H1 (cell line): ENCODE results near the gene BMX. TPM values are rescaled to one million over a fixed set of nuclear protein-coding genes. Genes with fewer than 3 reads are reported as not detected.

ENCODE experiments used
- CTCF ChIA-PET: fragments of 300-600 bp; sonication (Branson Sonifier 250); formaldehyde crosslinking; loops from one replicate; lab custom pipeline; 2021; ENCODE audit not compliant: partially characterized antibody; lab: Charles Lee
- POLR2A ChIA-PET: fragments of 300-600 bp; sonication (Branson Sonifier 250); formaldehyde crosslinking; loops from one replicate; lab custom pipeline; 2021; ENCODE audit warnings: inconsistent platforms; ENCODE audit not compliant: partially characterized antibody; lab: Charles Lee
- DNase-seq, 2 experiments: peaks; one replicate each; pipeline versions ENCODE4 v3.0.0 to v3.0.0-alpha.2; 2010 to 2022; ENCODE audit warnings: low spot score in 2 of 2, low read depth in 1 of 2, mixed read lengths in 1 of 2
- FAIRE-seq: peaks from 2 replicates; lab custom pipeline; 2011; peaks lifted over from hg19 to GRCh38; lab: Jason Lieb, UNC
- H2AFZ ChIP-seq: 2 replicates; pipeline ENCODE4 v1.8.1; 2012; ENCODE audit warnings: low read length, inconsistent platforms
- H2AK5ac ChIP-seq: 2 replicates; pipeline ENCODE4 v1.6.1; 2013; ENCODE audit warnings: low read depth, low read length
- H2BK120ac ChIP-seq: replicated peaks from 2 replicates; pipeline ENCODE3; 2013; ENCODE audit warnings: low read depth, low read length, inconsistent platforms
- H2BK12ac ChIP-seq: 2 replicates; pipeline ENCODE4 v1.6.1; 2013; ENCODE audit warnings: low read depth, low read length
- H2BK15ac ChIP-seq: 2 replicates; pipeline ENCODE4 v1.6.1; 2013; ENCODE audit warnings: low read length
- H2BK20ac ChIP-seq: 2 replicates; pipeline ENCODE4 v1.6.1; 2013; ENCODE audit warnings: low read length
- H2BK5ac ChIP-seq: 2 replicates; pipeline ENCODE4 v1.6.1; 2013; ENCODE audit warnings: low read depth, low read length
- H3K14ac ChIP-seq: 2 replicates; pipeline ENCODE4 v1.6.1; 2013; ENCODE audit warnings: inconsistent platforms; ENCODE audit not compliant: insufficient read length
- H3K18ac ChIP-seq: 2 replicates; pipeline ENCODE4 v1.6.1; 2013; ENCODE audit warnings: low read length; ENCODE audit errors: extremely low read depth
- H3K23ac ChIP-seq: 2 replicates; pipeline ENCODE4 v1.6.1; 2013; ENCODE audit warnings: inconsistent platforms; ENCODE audit not compliant: insufficient read length
- H3K23me2 ChIP-seq: 2 replicates; pipeline ENCODE4 v1.6.1; 2013; ENCODE audit warnings: low read depth, low read length
- H3K27ac ChIP-seq: 2 replicates; pipeline ENCODE4 v1.6.1; 2011; ENCODE audit warnings: low read depth, low read length, inconsistent platforms
- H3K27me3 ChIP-seq, 4 experiments: replicated peaks in 1 of 4; 1 replicate in 1 of 4; 2 replicates in 3 of 4; pipeline versions ENCODE4 v1.6.1 to v1.8.1; 2011 to 2013; ENCODE audit warnings: low read length in 3 of 4, mild to moderate bottlenecking in 3 of 4, inconsistent platforms in 2 of 4, mixed read lengths in 2 of 4, moderate library complexity in 1 of 4; ENCODE audit not compliant: control insufficient read depth in 3 of 4, insufficient read depth in 3 of 4; ENCODE audit errors: extremely low read depth in 1 of 4
- H3K36me3 ChIP-seq, 4 experiments: 2 replicates each; pipeline versions ENCODE4 v1.6.1 to v1.8.1; 2011 to 2013; ENCODE audit warnings: mild to moderate bottlenecking in 4 of 4, low read length in 3 of 4, moderate library complexity in 2 of 4, control low read depth in 1 of 4, inconsistent platforms in 1 of 4; ENCODE audit not compliant: insufficient read depth in 4 of 4, control insufficient read depth in 2 of 4
- H3K4ac ChIP-seq: replicated peaks from 2 replicates; pipeline ENCODE3; 2013; ENCODE audit warnings: low read length, low read depth, mixed read lengths, inconsistent platforms; ENCODE audit not compliant: insufficient read length
- H3K4me1 ChIP-seq, 4 experiments: replicated peaks in 1 of 4; 1 replicate in 1 of 4; 2 replicates in 3 of 4; pipeline versions ENCODE4 v1.6.1 to v1.8.1; 2011 to 2013; ENCODE audit warnings: low read length in 3 of 4, inconsistent platforms in 2 of 4, mixed read lengths in 1 of 4; ENCODE audit not compliant: insufficient read depth in 4 of 4, control insufficient read depth in 3 of 4
- H3K4me2 ChIP-seq, 2 experiments: 2 replicates each; pipeline versions ENCODE4 v1.6.1 to v1.8.1; 2011 to 2013; ENCODE audit warnings: low read depth in 2 of 2, low read length in 2 of 2, control low read depth in 1 of 2, inconsistent platforms in 1 of 2, mild to moderate bottlenecking in 1 of 2; ENCODE audit not compliant: insufficient read depth in 1 of 2
- H3K4me3 ChIP-seq, 4 experiments: fragments of 200-600, 300-600 bp in 1 of 4; sonication (generic), shearing (Covaris generic), sonication (Bioruptor Twin) in 1 of 4; 2 replicates each; pipeline versions ENCODE4 v1.5.1 to v1.8.1; 2011 to 2016; ENCODE audit warnings: low read length in 4 of 4, low read depth in 3 of 4, control low read depth in 2 of 4, inconsistent platforms in 2 of 4, mild to moderate bottlenecking in 2 of 4, mixed read lengths in 1 of 4, moderate library complexity in 1 of 4; ENCODE audit not compliant: insufficient read depth in 2 of 4; ENCODE audit errors: extremely low read depth in 1 of 4
- H3K56ac ChIP-seq: replicated peaks from 2 replicates; pipeline ENCODE3; 2013; ENCODE audit warnings: low read depth, mild to moderate bottlenecking, mixed read lengths, low read length, inconsistent platforms; ENCODE audit not compliant: insufficient read length
- H3K79me1 ChIP-seq: 2 replicates; pipeline ENCODE4 v1.6.1; 2013; ENCODE audit warnings: low read depth, low read length, control low read depth
- H3K79me2 ChIP-seq, 2 experiments: 2 replicates each; pipeline versions ENCODE4 v1.6.1 to v1.8.1; 2012 to 2013; ENCODE audit warnings: low read length in 2 of 2, mild to moderate bottlenecking in 2 of 2, inconsistent platforms in 1 of 2; ENCODE audit not compliant: insufficient read depth in 2 of 2, control insufficient read depth in 1 of 2
- H3K9ac ChIP-seq, 4 experiments: replicated peaks in 1 of 4; 1 replicate in 1 of 4; 2 replicates in 3 of 4; pipeline versions ENCODE4 v1.6.1 to v1.8.1; 2011 to 2013; ENCODE audit warnings: low read depth in 3 of 4, low read length in 3 of 4, control low read depth in 2 of 4, mild to moderate bottlenecking in 2 of 4, moderate library complexity in 2 of 4, inconsistent platforms in 1 of 4; ENCODE audit errors: extremely low read depth in 1 of 4
- H3K9me3 ChIP-seq, 2 experiments: 2 replicates each; pipeline versions ENCODE4 v1.6.1 to v1.8.1; 2012 to 2013; ENCODE audit warnings: mild to moderate bottlenecking in 2 of 2, moderate library complexity in 2 of 2, control low read depth in 1 of 2, inconsistent platforms in 1 of 2, low read depth in 1 of 2, low read length in 1 of 2, mixed read lengths in 1 of 2; ENCODE audit not compliant: insufficient read depth in 2 of 2
- H4K20me1 ChIP-seq, 2 experiments: replicated peaks in 1 of 2; 2 replicates each; pipeline versions ENCODE3 to v1.8.1; 2011 to 2013; ENCODE audit warnings: inconsistent platforms in 2 of 2, low read length in 2 of 2, mild to moderate bottlenecking in 1 of 2; ENCODE audit not compliant: insufficient read depth in 2 of 2, control insufficient read depth in 1 of 2
- H4K5ac ChIP-seq: 2 replicates; pipeline ENCODE4 v1.6.1; 2013; ENCODE audit warnings: low read length, low read depth, mixed read lengths, inconsistent platforms; ENCODE audit not compliant: insufficient read length
- H4K8ac ChIP-seq: 2 replicates; pipeline ENCODE4 v1.8.0; 2013; ENCODE audit warnings: mild to moderate bottlenecking, moderate library complexity, low read length, inconsistent platforms; ENCODE audit not compliant: insufficient read depth; ENCODE audit errors: extremely low read depth
- H4K91ac ChIP-seq: replicated peaks from 2 replicates; pipeline ENCODE3; 2013; ENCODE audit warnings: low read length, mixed read lengths, inconsistent platforms; ENCODE audit not compliant: insufficient read length
- BRCA1 ChIP-seq: IDR thresholded peaks from 2 replicates; pipeline ENCODE4 v1.6.1; 2012; ENCODE audit warnings: low read depth, low read length, improper control_type of control experiment
- GABPA ChIP-seq: IDR thresholded peaks from 2 replicates; pipeline ENCODE4 v1.6.1; 2011; ENCODE audit warnings: mild to moderate bottlenecking, low read length, moderate library complexity, borderline replicate concordance; ENCODE audit not compliant: insufficient read depth
- POLR2AphosphoS5 ChIP-seq: IDR thresholded peaks from 2 replicates; pipeline ENCODE4 v1.6.1; 2011; ENCODE audit warnings: low read depth, low read length
- RBBP5 ChIP-seq: IDR thresholded peaks from 2 replicates; pipeline ENCODE4 v1.7.1; 2012; ENCODE audit warnings: low read depth, mild to moderate bottlenecking, inconsistent platforms, low read length, moderate library complexity, borderline replicate concordance
- SIRT6 ChIP-seq: IDR thresholded peaks from one replicate; pipeline ENCODE4 v1.7.1; 2012; ENCODE audit warnings: low read length, inconsistent platforms
- TAF1 ChIP-seq: IDR thresholded peaks from 2 replicates; pipeline ENCODE4 v1.6.1; 2011; ENCODE audit warnings: mild to moderate bottlenecking, low read depth, low read length
- TAF7 ChIP-seq: optimal IDR thresholded peaks from 2 replicates; pipeline ENCODE3; 2011; ENCODE audit warnings: low read depth, mild to moderate bottlenecking, inconsistent platforms, low read length, moderate library complexity, borderline replicate concordance
- WGBS, 2 experiments: shearing (Covaris generic) in 1 of 2; methylation state at CpG; one replicate each; pipeline versions ENCODE4 v1.1.6 to v1.1.7; 2013 to 2015; ENCODE audit warnings: low lambda C conversion rate in 2 of 2, mixed read lengths in 2 of 2, inconsistent platforms in 1 of 2, low coverage in 1 of 2, missing lambda C conversion rate in 1 of 2; ENCODE audit not compliant: insufficient replicate concordance in 2 of 2, insufficient coverage in 1 of 2, insufficient read length in 1 of 2; ENCODE audit errors: extremely low coverage in 1 of 2, missing lambda C conversion rate in 1 of 2; 5-methylcytosine and 5-hydroxymethylcytosine counted together
- polyA plus RNA-seq, 7 experiments: library from polyadenylated mRNA; depleted of rRNA in 3 of 7; stranded (reverse) in 5 of 7; unstranded in 2 of 7; fragments of >200 nt in 5 of 7; fragments of 200-250 nt in 2 of 7; gene quantifications; 1 replicate in 5 of 7; 2 replicates in 1 of 7; 4 replicates in 1 of 7; pipeline versions ENCODE4 v1.2.1 to v1.2.3, GENCODE V29; 2011 to 2013; ENCODE audit warnings: missing spikeins in 2 of 7, mixed read lengths in 2 of 7
- total RNA-seq: library from RNA; stranded (reverse); fragmentation: NEBNext Ultra II Directional; extraction: Animal tissue kit (Norgen Biotek cat#: 25700); gene quantifications from 2 replicates; pipeline ENCODE4 v1.2.1, GENCODE V29; 2021
- TF ChIP-seq, protein P1 (sequence below): IDR thresholded peaks from 2 replicates; pipeline ENCODE4 v1.6.1; 2011; ENCODE audit warnings: low read depth, mild to moderate bottlenecking, low read length; ENCODE audit not compliant: insufficient read depth

BMX gene
- total and polyA plus RNA-seq, 2 of the 8 experiments (the other 6 are each of a cell fraction or from before 2014, with no cell fraction given): not detected

DNA sequence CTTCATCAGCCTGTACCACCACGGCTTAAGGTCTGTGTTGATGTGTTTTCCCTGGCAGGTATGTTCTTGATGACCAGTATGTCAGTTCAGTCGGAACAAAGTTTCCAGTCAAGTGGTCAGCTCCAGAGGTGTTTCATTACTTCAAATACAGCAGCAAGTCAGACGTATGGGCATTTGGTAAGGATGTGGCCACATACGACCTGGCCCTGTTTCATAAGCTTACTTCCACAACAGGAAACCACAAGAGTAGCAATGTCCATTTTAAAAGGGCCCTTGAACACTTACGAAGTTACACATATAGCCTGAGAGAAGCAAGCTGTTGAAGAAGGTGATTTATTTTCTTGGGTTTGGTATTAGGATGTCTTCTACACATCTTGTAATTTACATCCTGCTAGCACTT lies 46.1 kb downstream of the BMX start:
- H3K4me3 ChIP-seq: no peak overlapping the region
- no peak overlapping the region for H2BK12ac ChIP-seq
- no peak overlapping the region for H4K8ac ChIP-seq
- H2BK120ac ChIP-seq: no peak overlapping the region
- CTCF ChIA-PET: no interaction called here
- FAIRE-seq (peak; percentile 48), DNase-seq (no peak)
- H3K9ac ChIP-seq: no peak overlapping the region
- H4K91ac ChIP-seq: no peak overlapping the region
- H3K14ac ChIP-seq: no peak overlapping the region
- H3K23me2 ChIP-seq: no peaks in the 10 kb centered on the region
- no peaks in the 10 kb centered on the region for H4K20me1 ChIP-seq
- H3K36me3 ChIP-seq: no peaks in the 10 kb centered on the region
- H2AK5ac ChIP-seq: no peak overlapping the region
- H3K18ac ChIP-seq: no peak overlapping the region
- H3K79me1 ChIP-seq: no peaks in the 10 kb centered on the region
- H3K4me2 ChIP-seq: no peak overlapping the region
- POLR2A ChIA-PET: no interaction called here
- no peak overlapping the region for H3K56ac ChIP-seq
- no peak overlapping the region for H2BK15ac ChIP-seq
- H2BK20ac ChIP-seq: no peak overlapping the region
- no peak overlapping the region for H3K23ac ChIP-seq
- 94% methylated on average over 5 of the region's 5 CpGs; no CpG with 5 or more reads in 1 of the 2 experiments for WGBS, 2 experiments
- no peak overlapping the region for H4K5ac ChIP-seq
- no peak overlapping the region for H3K4ac ChIP-seq
- no peaks in the 10 kb centered on the region for H3K9me3 ChIP-seq
- no peak overlapping the region for H2AFZ ChIP-seq
- no peaks in the 10 kb centered on the region for H3K4me1 ChIP-seq
- H3K27me3 ChIP-seq: no peaks in the 10 kb centered on the region
- no peak overlapping the region for H3K27ac ChIP-seq
- no peak overlapping the region for H2BK5ac ChIP-seq
- no peaks in the 10 kb centered on the region for H3K79me2 ChIP-seq
- no peak for TF ChIP-seq POLR2AphosphoS5
- TF ChIP-seq, protein P1, sequence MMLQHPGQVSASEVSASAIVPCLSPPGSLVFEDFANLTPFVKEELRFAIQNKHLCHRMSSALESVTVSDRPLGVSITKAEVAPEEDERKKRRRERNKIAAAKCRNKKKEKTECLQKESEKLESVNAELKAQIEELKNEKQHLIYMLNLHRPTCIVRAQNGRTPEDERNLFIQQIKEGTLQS: no peak
- TF ChIP-seq TAF7: no peak
- TF ChIP-seq RBBP5: no peak
- no peak for TF ChIP-seq GABPA
- TF ChIP-seq BRCA1: no peak
- no peak for TF ChIP-seq SIRT6
- TF ChIP-seq TAF1: no peak
